HG03469 (cell line): ENCODE results near the gene CHST6.
"Not testable (repeated sequence)": the region's sequence is repeated elsewhere in the genome, so short reads cannot be mapped to it uniquely, and the experiment has no call there.

Experiments used
- ATAC-seq: cut with Tn5 transposase; IDR thresholded peaks from one replicate; pipeline ENCODE4 v1.9.1; 2021; ENCODE audit warnings: mild to moderate bottlenecking, moderate library complexity, moderate number of reproducible peaks; ENCODE audit not compliant: unreplicated experiment

The CHST6 gene

DNA sequence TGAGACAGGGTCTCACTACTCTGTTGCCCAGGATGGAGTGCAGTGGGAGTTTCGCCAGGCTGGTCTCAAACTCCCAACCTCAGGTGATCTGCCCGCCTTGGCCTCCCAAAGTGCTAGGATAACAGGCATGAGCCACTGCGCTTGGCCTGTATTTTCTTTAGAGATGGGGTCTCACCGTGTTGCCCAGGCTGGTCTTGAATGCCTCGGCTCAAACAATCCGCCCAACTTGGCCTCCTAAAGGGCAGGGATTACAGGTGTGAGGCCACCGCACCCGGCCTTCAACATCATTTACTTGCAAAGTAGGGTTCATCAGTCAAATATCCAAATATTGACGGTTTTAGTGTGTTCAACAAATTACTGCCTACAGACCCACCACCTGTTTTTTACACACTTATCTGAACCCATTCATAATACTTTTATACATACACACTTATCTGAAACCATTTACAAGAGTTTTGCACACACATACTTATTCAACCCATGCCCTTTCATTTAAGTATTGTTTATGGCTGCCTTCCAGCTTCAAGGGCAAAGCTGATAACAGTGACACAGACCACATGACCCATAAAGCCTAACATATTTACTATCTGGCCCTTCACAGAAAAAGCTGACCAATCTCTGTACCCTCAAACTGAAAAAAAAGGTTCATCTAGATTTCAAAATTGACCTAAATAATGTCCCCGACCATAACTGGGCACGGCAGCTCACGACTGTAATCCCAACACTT, 42.6 kb downstream of the CHST6 start:
- ATAC-seq: no peak

DNA sequence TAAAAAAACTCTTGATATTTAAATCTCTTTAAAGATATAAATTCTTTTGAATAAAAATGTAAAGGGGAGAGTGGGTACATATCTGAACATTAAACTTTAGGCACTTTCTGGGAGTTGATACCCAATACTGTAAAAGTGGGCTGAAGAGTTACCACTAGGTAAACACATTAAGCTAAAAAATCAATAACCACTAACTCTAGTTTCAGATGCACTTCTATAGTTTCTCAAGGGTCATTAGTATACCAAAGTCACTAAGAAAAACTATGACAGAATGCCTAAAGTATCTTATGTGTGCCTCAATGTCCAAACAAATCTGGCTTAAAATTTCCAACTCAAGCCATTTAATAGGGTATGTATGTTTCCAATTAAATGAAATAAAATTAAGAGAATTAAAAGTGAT, 48.8 kb downstream of the CHST6 start:
- ATAC-seq: no peak

DNA sequence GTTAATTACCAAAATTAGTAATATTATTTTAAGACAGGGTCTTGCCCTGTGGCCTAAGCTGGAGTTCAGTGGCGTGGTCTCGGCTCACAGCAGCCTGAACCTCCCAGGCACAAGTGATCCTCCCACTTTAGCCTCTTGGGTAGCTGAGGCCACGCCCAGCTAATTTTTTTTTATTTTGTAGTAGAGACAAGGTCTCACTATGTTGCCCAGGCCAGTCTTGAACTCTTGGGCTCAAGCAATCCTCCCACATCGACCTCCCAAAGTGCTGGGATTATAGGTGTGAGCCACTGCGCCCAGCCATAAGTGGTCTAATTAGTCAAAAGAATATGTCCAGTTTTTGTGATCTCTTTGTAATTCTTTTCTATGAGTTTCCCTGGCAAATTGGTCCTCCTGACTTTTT, 49.9 kb downstream of the CHST6 start:
- ATAC-seq: no peak

DNA sequence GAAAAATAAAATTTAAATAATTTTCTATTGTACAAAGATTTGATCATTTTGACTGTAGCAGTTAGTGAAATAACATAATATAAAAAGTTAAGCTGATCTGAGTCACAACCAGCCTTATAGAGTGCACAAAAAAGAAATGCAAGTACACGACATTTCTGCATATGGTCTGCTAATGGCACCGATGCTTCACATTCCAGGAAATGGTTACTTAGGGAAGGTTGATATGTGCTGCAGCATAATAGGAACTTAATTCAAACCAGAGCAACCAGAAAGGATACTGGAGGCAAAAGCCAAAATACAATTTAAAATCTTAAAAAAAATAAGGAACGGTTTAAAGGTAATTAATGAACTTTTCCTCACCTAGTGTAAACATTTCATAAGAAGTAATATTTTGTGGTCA, 51.9 kb downstream of the CHST6 start:
- no peak for ATAC-seq

- ATAC-seq: peak; percentile 51
Observed at GRCh38 chr16:75433732-75434413, 61.4 kb downstream of the CHST6 start.

- peak; percentile 81 for ATAC-seq
Observed at GRCh38 chr16:75432828-75433731, 62.2 kb downstream of the CHST6 start, which contains the start of gene CFDP1. Gene CFDP1 (minus strand): TSS chr16:75433503. CDS start chr16:75433352, 151 bp downstream.

GRCh38 chr16:75429621-75430403, 65.4 kb downstream of the CHST6 start:
- no peak for ATAC-seq

DNA sequence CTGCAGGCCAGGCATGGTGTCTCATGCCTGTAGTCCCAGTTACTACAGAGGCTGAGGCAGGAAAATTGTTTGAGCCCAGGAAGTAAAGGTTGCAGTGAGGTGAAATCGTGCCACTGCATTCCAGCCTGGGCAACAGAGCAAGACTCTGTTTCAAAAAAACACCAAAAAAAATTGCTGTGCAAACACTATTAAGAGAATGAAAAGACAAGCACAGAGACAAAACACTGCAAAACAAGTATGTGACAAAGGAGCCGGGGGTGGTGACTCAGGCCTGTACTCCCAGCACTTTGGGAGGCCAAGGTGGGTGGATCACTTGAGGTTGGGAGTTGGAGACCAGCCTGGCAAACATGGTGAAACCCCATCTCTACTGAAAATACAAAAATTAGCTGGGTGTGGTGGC, 68.7 kb downstream of the CHST6 start:
- not testable (repeated sequence) for ATAC-seq

GRCh38 chr16:75424105-75424762, 71.0 kb downstream of the CHST6 start:
- not testable (repeated sequence) for ATAC-seq

DNA sequence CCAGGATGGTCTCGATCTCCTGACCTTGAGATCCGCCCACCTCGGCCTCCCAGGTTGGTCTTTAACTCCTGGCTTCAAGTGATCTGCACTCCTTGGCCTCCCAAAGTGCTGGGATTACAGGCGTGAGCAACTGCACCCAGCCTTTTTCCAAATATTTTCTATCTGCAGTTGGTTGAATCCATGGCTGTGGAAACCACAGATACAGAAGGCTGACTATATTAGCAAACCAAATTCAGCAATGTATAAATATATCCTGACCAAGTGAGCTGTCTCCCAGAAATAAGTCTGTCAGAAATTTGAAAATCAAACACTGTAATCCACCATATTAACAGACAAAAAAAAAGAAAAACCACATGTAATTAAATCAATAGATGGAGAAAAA, 71.5 kb downstream of the CHST6 start:
- ATAC-seq: no peak
